IMR-90 (cell line): ENCODE measurements around the gene PYROXD2.

Source experiments
- CTCF ChIP-seq: conservative IDR thresholded peaks from 2 replicates; pipeline ENCODE4 v1.5.1; 2012; ENCODE audit warnings: mild to moderate bottlenecking, low read depth, low read length, improper control_type of control experiment
- MAFK ChIP-seq: IDR thresholded peaks from 2 replicates; pipeline ENCODE4 v1.6.1; 2012; ENCODE audit warnings: low read depth, low read length, improper control_type of control experiment
- POLR2A ChIP-seq: IDR thresholded peaks from 2 replicates; pipeline ENCODE4 v1.6.1; 2012; ENCODE audit warnings: mild to moderate bottlenecking, low read depth, low read length
- RAD21 ChIP-seq: IDR thresholded peaks from 2 replicates; pipeline ENCODE4 v1.6.1; 2012; ENCODE audit warnings: low read length, improper control_type of control experiment
- SMC3 ChIP-seq: fragments of 150-350 bp; IDR thresholded peaks from 2 replicates; pipeline ENCODE4 v1.6.1; 2016; ENCODE audit warnings: low read depth, mild to moderate bottlenecking, antibody characterized with exemption, low read length, moderate library complexity
- USF2 ChIP-seq: fragments of 150-350 bp; IDR thresholded peaks from 2 replicates; pipeline ENCODE4 v1.6.1; 2017; ENCODE audit warnings: mild to moderate bottlenecking, antibody characterized with exemption, low read length, low read depth

- TF ChIP-seq CTCF (no peak), USF2 (no peak), POLR2A (no peak), MAFK (no peak), SMC3 (no peak), RAD21 (no peak)
Measured at GRCh38 chr10:98407744-98408241, 7.2 kb downstream of the PYROXD2 start.
